HG02623 (cell line): ENCODE measurements around the gene HNRNPLL.

ENCODE experiments used
- ATAC-seq: cut with Tn5 transposase; IDR thresholded peaks from one replicate; pipeline ENCODE4 v1.9.1; 2021; ENCODE audit warnings: moderate library complexity; ENCODE audit not compliant: unreplicated experiment

The HNRNPLL gene

DNA sequence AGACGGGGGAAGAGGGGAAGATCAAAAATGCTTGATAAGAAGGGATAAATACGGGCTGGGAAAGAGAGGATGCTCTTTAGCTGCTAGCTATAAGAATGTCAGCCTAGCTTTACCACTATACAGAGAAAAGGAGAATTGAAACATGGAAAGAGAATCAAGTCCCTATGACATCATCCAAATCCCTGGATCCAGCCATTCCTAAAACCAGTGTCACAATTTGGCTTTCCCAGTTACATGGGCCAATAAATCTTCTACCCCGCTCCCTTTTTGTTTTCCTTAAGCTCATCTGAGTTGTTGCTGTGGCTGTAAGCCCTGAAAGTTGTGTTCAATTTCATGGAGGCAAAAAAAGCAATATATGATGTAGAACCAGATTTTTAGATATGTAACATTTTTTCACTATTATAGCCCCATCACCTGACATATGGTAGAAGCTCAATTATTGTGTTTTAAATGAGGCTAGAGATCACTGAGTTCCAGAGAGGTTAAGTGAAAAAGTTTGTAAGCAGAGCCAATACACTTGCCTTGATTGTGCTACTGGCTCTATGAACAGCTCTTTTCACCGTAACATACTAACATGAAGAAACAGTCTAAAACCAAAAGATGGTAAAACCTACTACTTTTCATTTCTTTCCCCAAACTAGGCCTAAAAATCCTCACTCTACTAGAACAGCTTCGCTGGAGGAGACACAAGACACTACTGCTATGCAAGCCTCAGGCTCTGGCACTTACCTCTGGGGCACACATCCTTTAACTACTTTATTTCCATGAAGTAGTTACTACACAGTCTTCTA is 4.3 kb downstream of the HNRNPLL start:
- no peak for ATAC-seq

DNA sequence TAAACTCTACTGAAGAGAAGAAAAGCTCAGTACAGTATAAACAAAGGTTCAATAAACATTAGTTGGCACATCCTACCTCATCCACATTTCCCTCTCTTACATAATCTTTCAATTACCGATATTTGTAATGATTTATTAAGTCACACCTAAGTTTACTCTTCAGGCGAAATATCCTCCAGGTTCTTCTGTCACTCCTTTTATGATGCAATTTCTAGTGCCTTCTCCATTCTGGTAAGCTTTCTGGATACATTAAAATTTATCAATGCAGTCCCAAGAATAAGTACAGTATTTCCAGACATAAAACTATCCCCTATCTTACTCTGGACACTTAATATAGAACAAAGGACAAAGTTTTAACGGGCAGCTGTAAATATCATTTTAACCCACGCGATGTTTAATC is 5.6 kb downstream of the HNRNPLL start:
- ATAC-seq, result no peak

DNA sequence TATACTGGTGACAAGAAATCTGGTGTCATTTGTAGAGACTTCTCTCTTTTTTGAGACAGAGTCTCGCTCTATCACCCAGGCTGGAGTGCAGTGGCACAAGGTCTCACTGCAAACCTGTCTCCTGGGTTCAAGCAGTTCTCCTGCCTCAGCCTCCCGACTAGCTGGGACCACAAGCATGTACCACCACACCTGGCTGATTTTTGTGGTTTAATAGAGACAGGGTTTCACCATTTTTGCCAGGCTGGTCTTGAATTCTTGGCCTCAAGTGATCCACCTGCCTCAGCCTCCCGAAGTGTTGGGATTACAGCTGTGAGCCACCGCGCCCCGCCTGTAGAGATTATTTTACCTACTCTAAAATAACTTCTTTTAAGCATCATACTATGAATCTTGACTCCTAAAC is 6.5 kb downstream of the HNRNPLL start:
- ATAC-seq, result no peak

DNA sequence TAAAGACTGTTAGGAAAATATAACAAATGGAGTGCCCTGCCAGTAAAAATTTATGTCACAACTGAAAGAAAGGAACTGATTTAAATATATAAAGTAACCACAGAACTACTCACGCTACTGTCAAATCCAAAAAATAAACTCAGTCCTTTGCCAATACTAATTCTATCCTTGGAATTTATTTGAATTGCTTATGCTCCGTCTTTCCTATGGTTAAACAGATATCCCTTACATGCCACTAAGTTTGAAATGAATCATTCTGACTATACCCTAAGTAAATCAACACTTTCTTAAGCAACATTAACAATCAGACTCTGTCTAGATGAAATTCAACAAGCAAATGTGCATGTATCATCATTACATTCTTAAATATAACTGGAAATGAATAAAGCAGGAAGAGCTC is 9.8 kb downstream of the HNRNPLL start:
- no peak for ATAC-seq

DNA sequence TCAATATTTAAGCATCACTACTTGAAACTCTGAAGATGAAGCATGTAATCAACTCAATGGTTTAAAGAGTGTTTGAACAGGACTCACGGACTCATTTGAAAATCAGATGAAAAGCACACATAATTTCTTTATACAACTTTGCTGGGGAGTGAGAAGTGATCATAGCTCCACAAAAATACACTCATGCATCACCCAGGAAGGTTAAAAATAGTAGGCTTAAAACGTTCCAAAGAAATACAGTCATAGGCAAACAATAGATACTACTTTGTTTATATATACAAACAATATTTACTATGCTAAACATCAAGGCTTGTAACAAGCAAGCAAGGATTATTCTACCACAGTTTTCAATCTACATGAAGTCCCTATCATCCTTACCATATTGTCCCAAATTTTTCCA is 11.6 kb downstream of the HNRNPLL start:
- ATAC-seq, result no peak

DNA sequence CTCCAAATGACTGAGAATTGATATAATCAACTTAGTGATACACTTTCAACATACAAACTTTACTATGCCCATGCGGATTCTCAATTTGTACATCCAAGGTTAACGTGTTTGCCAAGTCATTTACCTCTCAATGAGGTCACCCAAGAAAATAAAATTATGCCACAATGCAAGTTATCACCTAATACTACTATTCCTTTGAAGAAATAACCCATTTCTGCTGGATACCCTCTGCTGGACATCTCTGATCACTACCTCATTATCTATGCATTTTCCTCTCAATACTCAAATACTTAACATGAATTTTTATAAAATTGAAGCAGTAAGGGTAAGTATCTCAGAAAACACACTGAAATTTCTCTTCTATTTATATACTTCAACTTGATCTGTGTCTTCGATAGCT is 12.7 kb downstream of the HNRNPLL start:
- no peak for ATAC-seq

DNA sequence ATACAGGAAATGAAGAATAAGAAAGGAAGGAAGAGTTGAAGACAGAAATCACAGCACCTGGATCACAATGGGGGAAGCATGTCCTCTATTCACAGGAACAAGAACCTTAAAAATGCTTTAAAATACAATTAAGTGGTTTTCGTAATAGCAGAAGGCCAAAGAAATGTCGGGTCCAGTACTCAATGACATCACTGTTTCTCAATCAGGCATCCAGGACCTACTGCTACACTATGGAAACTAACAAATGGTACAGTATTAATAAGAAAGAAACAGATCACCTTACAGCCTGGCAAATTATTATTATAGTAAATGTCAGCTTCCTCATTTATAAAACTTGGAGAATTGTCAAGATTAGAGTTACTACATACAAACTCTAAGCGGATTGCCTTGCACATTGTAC is 15.8 kb downstream of the HNRNPLL start:
- ATAC-seq, result no peak

DNA sequence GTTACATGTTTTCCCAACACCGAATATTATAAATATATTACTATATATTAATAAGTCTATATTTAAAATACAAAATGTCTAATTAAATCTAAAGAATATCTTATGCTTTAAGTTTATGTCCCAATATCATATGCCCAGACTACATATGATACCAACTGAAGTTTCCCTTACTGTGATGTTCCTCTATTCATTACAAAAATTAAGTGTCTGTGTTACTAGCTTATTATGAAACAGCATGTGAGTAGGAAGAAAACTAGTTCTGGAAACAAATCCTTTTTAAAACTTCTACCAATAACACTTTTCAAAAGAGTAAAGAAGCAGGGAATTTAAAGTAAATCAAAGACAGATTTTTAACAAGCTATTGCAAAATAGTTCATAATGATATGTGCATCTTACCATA is 17.8 kb downstream of the HNRNPLL start:
- ATAC-seq, result no peak

DNA sequence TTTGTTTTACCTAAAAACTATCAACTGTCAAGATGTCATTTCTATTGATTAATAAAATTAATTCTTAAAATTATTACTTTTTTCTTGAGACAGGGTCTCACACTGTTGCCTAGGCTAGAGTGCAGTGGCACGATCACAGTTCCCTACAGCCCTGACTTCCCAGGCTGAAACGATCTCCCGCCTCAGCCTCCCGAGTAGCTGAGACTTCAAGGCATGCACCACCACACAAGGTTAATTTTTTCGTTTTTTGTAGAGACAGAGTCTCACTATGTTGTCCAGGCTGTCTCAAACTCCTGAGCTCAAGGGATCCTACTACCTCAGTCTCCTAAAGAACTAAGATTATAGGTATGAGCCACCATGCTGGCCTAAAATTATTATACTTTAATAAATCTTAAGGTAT is 18.7 kb downstream of the HNRNPLL start:
- no peak for ATAC-seq

DNA sequence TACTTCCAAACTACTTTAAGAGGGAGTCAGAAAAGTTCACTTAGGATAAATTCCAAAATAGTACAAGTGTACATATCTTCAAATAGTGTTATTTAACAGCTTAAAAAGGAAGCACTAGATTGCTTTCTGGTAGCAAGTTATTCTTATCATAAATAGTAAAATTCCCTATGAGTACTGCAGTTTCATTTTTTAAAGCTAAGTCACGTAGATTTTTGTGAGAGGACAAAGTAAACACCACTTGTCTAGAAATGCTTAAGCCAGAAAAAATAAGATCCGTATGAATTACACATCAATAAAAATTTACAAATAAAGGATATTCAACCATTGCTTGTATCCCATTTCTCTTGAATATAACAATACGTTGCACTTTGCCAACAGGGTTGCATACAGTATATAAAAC is 19.2 kb downstream of the HNRNPLL start:
- ATAC-seq, result no peak

DNA sequence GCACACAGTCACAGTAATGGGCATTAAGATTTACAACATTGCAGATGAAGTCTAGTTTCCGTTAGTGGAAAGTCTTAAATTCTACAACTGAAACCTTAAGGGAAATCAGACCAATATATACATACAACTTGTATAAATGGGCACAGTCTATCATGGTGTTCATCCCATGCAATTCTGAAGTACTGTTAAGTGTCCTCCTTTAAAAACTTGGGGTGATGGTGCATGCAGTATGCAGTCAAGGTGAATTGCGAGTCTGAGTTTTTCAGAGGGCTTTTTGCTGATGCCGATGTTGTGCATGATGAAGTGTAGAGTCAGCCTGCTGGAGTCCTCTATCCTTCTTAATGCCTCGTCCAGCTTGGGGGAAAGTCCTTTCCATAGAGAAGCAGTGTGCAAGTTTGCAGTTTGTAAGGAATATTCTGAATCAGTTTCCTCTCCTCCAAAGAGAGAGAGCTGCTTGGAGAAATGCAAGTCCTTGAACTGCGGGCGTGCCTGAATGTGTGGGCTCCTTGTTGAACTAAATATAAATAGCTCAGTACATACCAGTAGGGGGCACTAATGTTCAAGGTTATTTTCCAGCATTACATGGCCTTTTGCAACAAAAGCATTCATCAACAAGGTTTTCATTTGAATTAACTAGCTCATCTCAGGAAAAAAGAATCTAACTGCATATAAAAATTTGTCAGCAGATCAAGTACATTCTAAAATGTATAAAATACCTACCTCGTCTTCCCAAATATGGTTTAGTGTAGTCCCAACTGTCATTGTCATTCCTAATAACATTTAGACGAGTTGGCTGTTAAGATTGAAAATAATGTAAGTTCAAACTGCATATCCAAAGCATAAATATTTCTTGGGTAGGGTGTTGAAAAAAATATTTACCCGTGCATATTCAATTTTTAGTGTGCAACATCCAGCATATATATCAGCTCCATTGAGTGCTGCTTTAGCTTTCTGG is 21.3 kb downstream of the HNRNPLL start:
- ATAC-seq, result no peak

DNA sequence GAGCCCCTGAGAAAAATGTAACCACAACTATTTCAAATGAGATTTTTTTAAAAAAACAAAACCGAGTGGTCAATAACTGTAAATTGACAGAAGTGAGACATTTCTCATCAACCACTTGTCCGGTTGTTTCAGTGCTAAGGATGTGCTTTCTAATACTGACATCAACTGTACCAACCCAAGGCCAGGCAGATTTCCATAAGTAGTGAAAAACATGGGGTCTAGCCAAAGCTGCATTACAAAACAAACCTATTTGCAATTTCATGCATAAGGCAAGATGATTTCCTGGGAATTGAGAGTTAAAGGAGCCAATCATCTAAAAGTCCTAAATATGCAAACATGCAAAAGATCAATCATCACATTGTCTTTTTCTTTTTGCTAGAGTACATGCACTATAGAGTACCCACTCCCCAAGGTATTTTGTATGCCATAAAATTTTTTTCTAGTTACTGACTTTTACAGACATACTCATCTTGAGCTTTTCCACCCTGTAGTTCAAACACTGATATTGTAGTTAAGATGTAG is 22.6 kb downstream of the HNRNPLL start:
- ATAC-seq, result no peak

DNA sequence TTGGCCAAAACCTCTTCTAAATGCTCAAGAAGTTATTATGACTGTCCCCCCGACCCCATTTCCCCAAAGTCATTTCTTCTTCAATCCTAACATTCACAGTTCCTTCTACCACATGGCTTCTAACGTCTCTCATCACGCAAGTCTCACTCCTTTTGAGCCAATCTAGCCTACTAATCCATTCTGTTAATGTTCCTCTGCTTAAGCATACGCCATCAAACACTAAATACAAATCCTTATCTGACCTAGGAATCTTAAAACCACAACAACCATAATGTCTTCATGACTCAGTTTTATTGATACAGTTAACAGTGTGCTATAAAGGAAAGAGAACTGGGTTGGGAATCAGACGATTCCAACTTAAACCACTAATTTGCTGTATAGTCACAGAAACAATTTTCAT is 23.9 kb downstream of the HNRNPLL start:
- no peak for ATAC-seq

DNA sequence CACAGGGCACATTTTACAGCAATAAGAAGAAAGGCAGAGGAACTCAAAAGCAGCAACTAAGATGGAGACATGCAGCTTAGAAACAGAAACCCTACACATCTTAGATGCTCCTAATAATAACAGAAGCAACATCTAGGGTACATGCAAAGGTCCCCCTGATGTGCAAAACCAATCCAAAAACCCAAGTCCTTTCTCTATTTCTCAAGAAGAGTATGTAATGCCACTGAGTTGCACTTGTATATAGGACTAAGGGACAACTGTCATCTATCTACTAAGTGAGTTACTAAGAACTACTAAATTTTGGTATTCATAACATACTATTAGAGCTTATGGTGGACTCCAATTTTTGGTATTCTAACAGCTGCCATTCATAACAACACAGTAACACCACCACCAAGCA is 28.4 kb downstream of the HNRNPLL start:
- no peak for ATAC-seq

DNA sequence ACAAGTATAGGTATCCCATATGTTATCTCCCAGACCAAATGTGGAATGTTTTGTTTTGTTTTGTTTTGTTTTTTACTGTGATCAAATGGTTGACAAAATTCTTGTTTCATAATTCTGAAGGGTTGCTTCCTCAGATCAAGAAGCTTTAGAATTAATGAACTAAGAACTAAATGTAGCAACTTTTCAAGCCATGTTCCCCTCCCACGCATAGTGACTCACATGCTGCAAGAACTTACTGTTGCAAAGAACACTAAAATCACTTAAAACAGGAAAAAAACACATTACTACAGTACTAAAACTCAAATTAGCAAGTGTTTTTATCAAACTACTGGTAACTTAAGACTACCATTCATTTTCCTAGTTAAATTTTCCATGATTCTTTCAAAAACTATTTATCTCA is 30.6 kb downstream of the HNRNPLL start:
- no peak for ATAC-seq

DNA sequence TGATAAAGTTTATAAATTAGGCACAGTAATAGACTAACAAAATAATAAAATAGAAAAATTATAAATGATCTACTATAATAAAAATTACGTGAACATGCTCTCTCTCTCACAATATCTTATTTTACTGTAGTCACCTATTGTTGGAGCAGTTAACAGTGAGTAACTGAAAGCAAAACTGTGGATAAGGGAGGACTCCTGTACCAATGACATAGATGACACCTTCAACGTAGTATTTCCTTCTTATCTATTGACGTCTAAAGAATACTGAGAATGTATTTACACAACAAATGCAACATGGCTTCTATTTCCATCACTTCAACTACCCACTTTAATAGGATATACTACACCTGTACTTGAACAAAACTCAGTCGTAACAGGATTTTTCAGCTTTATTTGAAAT is 31.5 kb downstream of the HNRNPLL start:
- no peak for ATAC-seq

DNA sequence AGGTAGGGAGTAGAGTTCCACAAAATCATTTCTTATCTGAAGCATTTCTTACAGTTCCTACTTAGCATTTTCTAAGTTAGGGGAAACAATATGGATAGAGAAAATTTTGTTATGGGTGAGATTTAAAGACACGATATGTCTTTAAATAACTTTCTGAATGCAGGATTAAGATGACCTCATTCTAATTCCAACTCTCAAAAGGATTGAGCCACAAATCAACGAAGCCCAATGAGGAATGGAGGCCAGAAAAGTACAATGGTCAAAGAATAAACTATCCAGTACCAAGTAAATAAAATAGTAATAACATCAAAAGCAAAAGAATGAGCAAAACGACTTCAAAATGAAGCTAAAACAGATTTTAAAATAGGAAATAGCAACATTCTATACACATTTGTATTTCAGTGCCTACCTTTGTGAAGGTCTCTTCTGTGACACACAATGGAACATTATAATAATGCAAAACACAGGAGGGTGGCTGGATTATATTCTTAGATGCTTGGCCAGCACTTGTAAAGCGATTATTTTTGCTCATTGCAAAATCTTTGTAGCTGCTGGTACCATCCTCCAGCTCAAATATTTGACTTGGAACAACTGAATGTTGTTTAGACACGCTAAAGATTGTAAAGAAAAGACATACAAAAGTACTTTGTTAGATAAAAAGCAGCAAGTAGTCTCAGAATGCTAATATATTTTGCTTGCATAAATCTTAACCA is 33.8 kb downstream of the HNRNPLL start:
- ATAC-seq, result no peak

DNA sequence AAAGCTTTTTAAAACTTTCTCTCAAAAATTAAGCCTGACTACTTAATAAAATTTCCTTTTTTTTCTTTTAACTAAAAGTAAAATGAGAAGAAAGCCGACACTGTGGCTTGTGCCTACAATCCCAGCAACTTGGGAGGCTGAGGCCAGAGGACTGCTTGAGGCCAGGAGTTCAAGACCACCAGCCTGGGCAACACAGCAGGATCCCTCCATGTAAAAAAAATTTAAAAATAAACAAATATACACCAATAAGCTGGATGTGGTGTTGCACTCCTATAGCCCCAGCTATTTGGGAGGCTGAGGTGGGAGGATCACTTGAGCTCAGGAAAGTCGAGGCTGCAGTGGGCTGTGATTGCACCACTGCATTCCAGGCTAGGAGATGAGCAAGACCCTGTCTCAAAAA is 37.4 kb downstream of the HNRNPLL start:
- ATAC-seq, result no peak

DNA sequence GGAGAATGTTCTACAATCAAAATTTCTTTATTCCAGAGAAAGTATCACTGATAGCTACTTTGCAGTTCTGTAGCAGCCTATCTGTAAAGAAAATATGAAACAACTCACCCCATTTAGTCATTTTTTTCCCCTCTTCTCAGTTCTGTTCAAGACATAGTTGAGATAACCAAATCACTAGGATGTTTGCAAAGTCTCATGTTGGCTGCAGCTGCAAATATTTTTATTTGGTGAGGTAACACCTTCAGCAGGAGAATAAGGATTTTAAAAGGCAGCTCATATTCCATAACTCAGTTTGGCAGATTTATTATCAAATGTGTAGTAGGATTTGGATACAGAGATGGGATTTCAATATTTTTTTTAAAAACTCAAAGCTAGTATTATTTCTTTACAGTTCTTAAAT is 41.0 kb downstream of the HNRNPLL start:
- no peak for ATAC-seq

DNA sequence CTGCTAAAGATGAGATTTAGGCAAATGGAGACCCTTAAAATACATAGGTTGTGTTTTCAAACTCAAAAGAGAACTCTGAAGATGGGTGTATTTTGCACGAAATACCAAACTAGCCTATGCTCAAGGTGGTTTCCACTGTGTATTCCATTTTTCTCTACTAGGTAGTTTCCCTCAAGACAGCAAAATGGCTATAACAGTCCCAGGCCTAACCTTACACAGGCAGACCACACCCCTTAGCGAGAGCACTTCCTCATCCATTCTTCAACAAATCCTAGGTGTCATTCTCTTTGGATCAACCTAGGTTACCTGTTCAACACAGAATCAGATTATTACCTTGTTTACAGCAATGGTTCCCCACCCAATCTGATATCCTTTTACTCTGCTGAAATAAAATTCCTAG is 42.6 kb downstream of the HNRNPLL start:
- no peak for ATAC-seq

DNA sequence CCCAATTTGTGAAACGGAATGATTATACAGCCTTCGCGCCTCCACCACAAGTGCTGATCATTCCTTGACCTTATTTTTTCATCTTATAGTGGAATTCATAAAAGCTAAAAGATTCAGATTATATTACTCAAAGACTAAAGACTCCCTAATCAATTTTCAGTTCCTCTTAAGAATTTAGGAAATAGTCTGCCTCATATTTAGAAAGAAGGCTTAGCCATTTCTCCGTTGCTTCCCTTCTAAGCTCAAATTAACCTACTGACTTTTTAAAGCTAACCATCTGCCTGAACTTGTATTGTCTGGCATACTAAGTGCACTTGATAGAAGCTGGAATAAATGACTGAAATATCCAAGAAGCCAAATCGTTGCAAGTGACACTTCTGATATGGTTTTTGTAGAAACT is 44.7 kb downstream of the HNRNPLL start:
- no peak for ATAC-seq
